ENCODE data around the gene CSF1.

The CSF1 gene

GRCh38 chr1:109875874-109876273 is 34.8 kb upstream of the CSF1 start:
- H3K4me1 ChIP-seq (ENCODE audit: low read depth, poor library complexity, severe bottlenecking), result peaks cover 4% of the 10 kb centered on the region
- TF ChIP-seq CTCF (conservative IDR thresholded peaks at IDR 0.05; ENCODE audit: low read depth, low read length), result no peak
- no peak overlapping the region for H3K27ac ChIP-seq
- no peak overlapping the region for H3K9ac ChIP-seq
- no peak overlapping the region for H3K4me3 ChIP-seq (IDR thresholded peaks at IDR 0.05; ENCODE audit: insufficient read depth, low read depth, low read length)
- no peaks in the 10 kb centered on the region for H3K36me3 ChIP-seq (ENCODE audit: insufficient read depth)
- H4K20me1 ChIP-seq (ENCODE audit: insufficient read depth), result no peaks in the 10 kb centered on the region
- no peaks in the 10 kb centered on the region for H3K27me3 ChIP-seq (ENCODE audit: insufficient read depth, low read depth)
- no peaks in the 10 kb centered on the region for H3K79me2 ChIP-seq (ENCODE audit: insufficient read depth, low read depth)
- H3K4me2 ChIP-seq, result no peak overlapping the region
- no peak overlapping the region for H2AFZ ChIP-seq (ENCODE audit: low read depth)

- H3K27ac ChIP-seq, result no peak overlapping the region
- H4K20me1 ChIP-seq (ENCODE audit: insufficient read depth), result no peaks in the 10 kb centered on the region
- no peaks in the 10 kb centered on the region for H3K36me3 ChIP-seq (ENCODE audit: insufficient read depth)
- H3K4me3 ChIP-seq (IDR thresholded peaks at IDR 0.05; ENCODE audit: insufficient read depth, low read depth, low read length), result no peak overlapping the region
- H3K4me2 ChIP-seq, result no peak overlapping the region
- no peak for TF ChIP-seq CTCF (conservative IDR thresholded peaks at IDR 0.05; ENCODE audit: low read depth, low read length)
- H3K9ac ChIP-seq, result no peak overlapping the region
- H3K27me3 ChIP-seq (ENCODE audit: insufficient read depth, low read depth), result no peaks in the 10 kb centered on the region
- H3K79me2 ChIP-seq (ENCODE audit: insufficient read depth, low read depth), result no peaks in the 10 kb centered on the region
- no peak overlapping the region for H2AFZ ChIP-seq (ENCODE audit: low read depth)
- peaks cover 4% of the 10 kb centered on the region for H3K4me1 ChIP-seq (ENCODE audit: low read depth, poor library complexity, severe bottlenecking)
Observed at GRCh38 chr1:109876617-109877316, 33.9 kb upstream of the CSF1 start.

- H3K27ac ChIP-seq, result no peak overlapping the region
- H4K20me1 ChIP-seq (ENCODE audit: insufficient read depth), result no peaks in the 10 kb centered on the region
- H3K36me3 ChIP-seq (ENCODE audit: insufficient read depth), result no peaks in the 10 kb centered on the region
- TF ChIP-seq CTCF (conservative IDR thresholded peaks at IDR 0.05; ENCODE audit: low read depth, low read length), result no peak
- no peak overlapping the region for H3K4me3 ChIP-seq (IDR thresholded peaks at IDR 0.05; ENCODE audit: insufficient read depth, low read depth, low read length)
- H3K4me2 ChIP-seq, result no peak overlapping the region
- H3K79me2 ChIP-seq (ENCODE audit: insufficient read depth, low read depth), result no peaks in the 10 kb centered on the region
- H3K27me3 ChIP-seq (ENCODE audit: insufficient read depth, low read depth), result no peaks in the 10 kb centered on the region
- no peak overlapping the region for H3K9ac ChIP-seq
- H3K4me1 ChIP-seq (ENCODE audit: low read depth, poor library complexity, severe bottlenecking), result peaks cover 4% of the 10 kb centered on the region
- no peak overlapping the region for H2AFZ ChIP-seq (ENCODE audit: low read depth)
Observed at GRCh38 chr1:109877317-109877771, 33.3 kb upstream of the CSF1 start.

GRCh38 chr1:109877776-109878175 is 32.9 kb upstream of the CSF1 start:
- Histone ChIP-seq H2AFZ (ENCODE audit: low read depth) (no peak overlapping the region), H3K4me3 (IDR thresholded peaks at IDR 0.05; ENCODE audit: insufficient read depth, low read depth, low read length) (no peak overlapping the region), H4K20me1 (ENCODE audit: insufficient read depth) (no peaks in the 10 kb centered on the region), H3K4me1 (ENCODE audit: low read depth, poor library complexity, severe bottlenecking) (peaks cover 4% of the 10 kb centered on the region), H3K4me2 (no peak overlapping the region), H3K27ac (no peak overlapping the region), H3K9ac (no peak overlapping the region), H3K27me3 (ENCODE audit: insufficient read depth, low read depth) (no peaks in the 10 kb centered on the region), H3K36me3 (ENCODE audit: insufficient read depth) (no peaks in the 10 kb centered on the region), H3K79me2 (ENCODE audit: insufficient read depth, low read depth) (no peaks in the 10 kb centered on the region)
- no peak for TF ChIP-seq CTCF (conservative IDR thresholded peaks at IDR 0.05; ENCODE audit: low read depth, low read length)

Data from KMS-11 (cell line).